ENCODE data around the gene CBR3.

DNA sequence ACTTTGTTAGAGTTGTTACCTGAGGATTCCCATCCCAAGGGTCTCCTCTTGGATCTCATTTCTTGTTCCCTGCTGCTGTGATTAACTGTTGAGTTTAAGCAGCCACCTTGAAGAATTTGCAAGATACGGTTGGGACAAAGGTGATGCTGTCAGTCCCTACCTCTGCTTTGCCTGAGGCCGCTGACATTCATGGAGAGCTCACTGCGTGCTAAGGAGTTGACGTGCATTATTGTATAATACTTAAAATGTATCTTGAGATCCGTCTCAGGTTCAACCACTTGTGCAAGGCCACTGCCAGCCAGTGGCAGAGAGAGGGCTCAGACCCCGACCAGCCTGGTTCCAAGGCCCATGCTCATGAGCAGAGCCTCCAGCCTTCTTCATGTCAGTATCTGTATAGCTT, 35.9 kb downstream of the CBR3 start:
- TF ChIP-seq, protein P1, sequence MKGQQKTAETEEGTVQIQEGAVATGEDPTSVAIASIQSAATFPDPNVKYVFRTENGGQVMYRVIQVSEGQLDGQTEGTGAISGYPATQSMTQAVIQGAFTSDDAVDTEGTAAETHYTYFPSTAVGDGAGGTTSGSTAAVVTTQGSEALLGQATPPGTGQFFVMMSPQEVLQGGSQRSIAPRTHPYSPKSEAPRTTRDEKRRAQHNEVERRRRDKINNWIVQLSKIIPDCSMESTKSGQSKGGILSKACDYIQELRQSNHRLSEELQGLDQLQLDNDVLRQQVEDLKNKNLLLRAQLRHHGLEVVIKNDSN (CRISPR knock-in tag; IDR thresholded peaks at IDR 0.05), result no peak
- TF ChIP-seq DPF2 (IDR thresholded peaks at IDR 0.05) (no peak), MTA3 (IDR thresholded peaks at IDR 0.05; ENCODE audit: borderline replicate concordance) (no peak)

Measured in K562 (cell line).